Erythroblast (primary cell): Measurements from ENCODE around the gene ACE.

ENCODE experiments used
- GATA1 ChIP-seq: IDR thresholded peaks from 2 replicates; pipeline ENCODE4 v1.6.1; 2011; ENCODE audit warnings: low read depth, mild to moderate bottlenecking, control low read depth, low read length, moderate library complexity
- POLR2A ChIP-seq: IDR thresholded peaks from 2 replicates; pipeline ENCODE4 v1.6.1; 2011; ENCODE audit warnings: mild to moderate bottlenecking, low read length

DNA sequence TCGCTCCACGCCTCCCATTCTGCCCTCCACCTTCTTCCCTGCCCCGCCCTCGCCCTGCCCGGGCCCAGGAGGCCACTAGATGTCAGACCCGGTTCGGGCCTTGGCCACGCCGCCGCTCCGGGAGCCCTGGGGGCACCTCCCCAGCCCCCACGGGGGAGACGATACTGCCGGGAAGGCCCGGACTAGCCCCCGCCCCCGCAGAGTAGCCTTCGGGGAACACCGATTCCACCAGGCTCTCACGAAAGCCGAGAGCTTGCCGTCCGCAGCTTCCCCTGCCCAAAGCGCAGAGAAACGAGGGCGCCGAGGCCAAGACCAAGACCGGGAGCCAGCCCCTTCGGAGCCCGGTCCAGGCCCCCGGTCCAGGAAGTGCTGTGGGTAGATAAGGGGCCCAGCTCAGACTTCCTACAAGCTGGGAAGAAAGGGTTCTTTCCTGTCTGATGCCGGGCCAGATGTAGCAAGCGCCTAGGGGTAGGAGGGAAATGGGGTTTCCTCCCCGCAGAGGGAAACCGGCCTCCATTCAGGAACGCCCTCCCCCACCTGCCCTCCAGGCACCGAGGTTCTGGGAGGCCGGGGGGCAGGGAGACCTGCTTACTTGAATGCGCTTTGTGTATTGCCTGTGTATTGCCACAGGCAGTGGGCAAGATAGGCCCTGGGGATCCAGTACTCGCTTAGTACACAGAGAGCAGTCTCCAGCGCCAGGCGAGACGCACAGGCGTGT is 29.9 kb upstream of the ACE start:
- TF ChIP-seq POLR2A = peak; percentile 34
- no peak for TF ChIP-seq GATA1
